GM23338 (cell line): Measurements from ENCODE around the gene CHRNB4. TPM values are rescaled to one million over a fixed set of nuclear protein-coding genes. Genes with fewer than 3 reads are reported as not detected.

Experiments used
- ATAC-seq: fragments of 200-7000 bp; cut with Tn5 transposase; 3 replicates; pipeline ENCODE4 v1.9.1; 2020
- DNase-seq: peaks from one replicate; pipeline ENCODE4 v3.0.0-alpha.2; 2015; ENCODE audit warnings: low spot score
- H2AFZ ChIP-seq: fragments of 200-600 bp; sonication (generic); 2 replicates; pipeline ENCODE4 v1.8.0; 2016; ENCODE audit warnings: antibody characterized with exemption, mild to moderate bottlenecking, moderate library complexity
- H3F3A ChIP-seq: fragments of 200-600 bp; sonication (generic); replicated peaks from 2 replicates; pipeline ENCODE4 v1.8.0; 2017; ENCODE audit warnings: antibody characterized with exemption, mixed run types, low read depth
- H3K27ac ChIP-seq: fragments of 200-600 bp; sonication (generic); 2 replicates; pipeline ENCODE4 v1.6.1; 2016; ENCODE audit warnings: low read depth
- H3K27me3 ChIP-seq: fragments of 200-600 bp; sonication (generic); 2 replicates; pipeline ENCODE4 v1.8.0; 2016; ENCODE audit warnings: mild to moderate bottlenecking, mixed run types, moderate library complexity; ENCODE audit not compliant: insufficient read depth
- H3K36me3 ChIP-seq: fragments of 200-600 bp; sonication (generic); 2 replicates; pipeline ENCODE4 v1.8.0; 2016; ENCODE audit warnings: mild to moderate bottlenecking; ENCODE audit not compliant: insufficient read depth
- H3K4me1 ChIP-seq: fragments of 200-600 bp; sonication (generic); 2 replicates; pipeline ENCODE4 v1.8.0; 2016; ENCODE audit warnings: mild to moderate bottlenecking, moderate library complexity; ENCODE audit not compliant: insufficient read depth
- H3K4me2 ChIP-seq: fragments of 200-600 bp; sonication (generic); 2 replicates; pipeline ENCODE4 v1.7.1; 2017; ENCODE audit warnings: mixed run types
- H3K4me3 ChIP-seq: fragments of 200-600 bp; sonication (generic); 2 replicates; pipeline ENCODE4 v1.6.1; 2016; ENCODE audit warnings: mixed run types
- H3K79me2 ChIP-seq: fragments of 200-600 bp; sonication (generic); replicated peaks from 2 replicates; pipeline ENCODE4 v1.8.0; 2017; ENCODE audit warnings: mild to moderate bottlenecking; ENCODE audit not compliant: insufficient read depth
- H3K9me2 ChIP-seq: fragments of 200-600 bp; sonication (generic); 2 replicates; pipeline ENCODE4 v1.8.0; 2017; ENCODE audit not compliant: insufficient read depth
- H4K20me1 ChIP-seq: fragments of 200-600 bp; sonication (generic); replicated peaks from 2 replicates; pipeline ENCODE4 v1.8.0; 2017; ENCODE audit warnings: mild to moderate bottlenecking; ENCODE audit not compliant: insufficient read depth
- H3K27ac Mint-ChIP-seq: 2 replicates; pipeline ENCODE4 v1.8.0; 2020; ENCODE audit warnings: inconsistent platforms, mild to moderate bottlenecking, moderate library complexity, mixed read lengths
- H3K27me3 Mint-ChIP-seq: 3 replicates; pipeline ENCODE4 v1.8.0; 2022; ENCODE audit warnings: low read depth, mild to moderate bottlenecking, moderate library complexity, mixed read lengths, inconsistent platforms; ENCODE audit not compliant: insufficient read depth, poor library complexity
- H3K36me3 Mint-ChIP-seq: 3 replicates; pipeline ENCODE4 v1.8.0; 2021; ENCODE audit warnings: low read depth, mild to moderate bottlenecking, inconsistent platforms, moderate library complexity, mixed read lengths
- H3K4me1 Mint-ChIP-seq: 3 replicates; pipeline ENCODE4 v1.8.0; 2020; ENCODE audit warnings: mild to moderate bottlenecking, inconsistent platforms, mixed read lengths
- H3K4me3 Mint-ChIP-seq: 3 replicates; pipeline ENCODE4 v1.8.0; 2021; ENCODE audit warnings: moderate library complexity, mild to moderate bottlenecking, inconsistent platforms, mixed read lengths
- H3K9me3 Mint-ChIP-seq: 3 replicates; pipeline ENCODE4 v1.8.0; 2020; ENCODE audit warnings: moderate library complexity, mild to moderate bottlenecking, inconsistent platforms, mixed read lengths
- CREB1 ChIP-seq: fragments of 250-450 bp; sonication (Bioruptor Pico); IDR thresholded peaks from 2 replicates; pipeline ENCODE4 v1.5.0; 2020; ENCODE audit warnings: low read depth, mild to moderate bottlenecking, moderate library complexity
- CTCF ChIP-seq, 2 experiments: fragments of 200-600 bp in 1 of 2; sonication (generic) in 1 of 2; conservative IDR thresholded peaks; 2 replicates each; pipeline versions ENCODE4 v1.5.1 to v1.6.1; 2016 to 2017; ENCODE audit warnings: antibody characterized with exemption in 2 of 2, low read depth in 2 of 2, mild to moderate bottlenecking in 2 of 2, moderate library complexity in 1 of 2
- ETS1 ChIP-seq: IDR thresholded peaks from 2 replicates; pipeline ENCODE4 v1.6.1; 2016; ENCODE audit warnings: antibody characterized with exemption
- EZH2 ChIP-seq: fragments of 200-600 bp; sonication (generic); IDR thresholded peaks from one replicate; pipeline ENCODE4 v1.8.0; 2017; ENCODE audit warnings: antibody characterized with exemption, mild to moderate bottlenecking, low read depth; ENCODE audit not compliant: unreplicated experiment
- EZH2phosphoT487 ChIP-seq: fragments of 200-600 bp; sonication (generic); IDR thresholded peaks from one replicate; pipeline ENCODE4 v1.8.1; 2018; ENCODE audit warnings: antibody characterized with exemption; ENCODE audit not compliant: unreplicated experiment
- JUNB ChIP-seq: IDR thresholded peaks from one replicate; pipeline ENCODE4 v1.6.1; 2016; ENCODE audit warnings: antibody characterized with exemption; ENCODE audit not compliant: unreplicated experiment
- NANOG ChIP-seq: IDR thresholded peaks from 2 replicates; pipeline ENCODE4 v1.6.1; 2016; ENCODE audit warnings: antibody characterized with exemption, borderline replicate concordance
- POLR2AphosphoS5 ChIP-seq: IDR thresholded peaks from 2 replicates; pipeline ENCODE4 v1.6.1; 2016; ENCODE audit warnings: antibody characterized with exemption, low read depth
- STAT1 ChIP-seq: IDR thresholded peaks from one replicate; pipeline ENCODE4 v1.6.1; 2016; ENCODE audit warnings: antibody characterized with exemption; ENCODE audit not compliant: unreplicated experiment
- ZNF114 ChIP-seq: fragments of 250-450 bp; sonication (Bioruptor Pico); IDR thresholded peaks from 2 replicates; pipeline ENCODE4 v1.5.0; 2020; ENCODE audit warnings: mild to moderate bottlenecking, moderate library complexity
- ZNF331 ChIP-seq: fragments of 250-450 bp; sonication (Bioruptor Pico); IDR thresholded peaks from 2 replicates; pipeline ENCODE4 v1.5.0; 2020; ENCODE audit warnings: low read depth, mild to moderate bottlenecking, moderate library complexity
- ZNF462 ChIP-seq: fragments of 250-450 bp; sonication (Bioruptor Pico); IDR thresholded peaks from 2 replicates; pipeline ENCODE4 v1.5.0; 2020; ENCODE audit warnings: mild to moderate bottlenecking, moderate library complexity
- polyA plus RNA-seq: library from polyadenylated mRNA; unstranded; fragments of >200 nt; fragmentation: Nextera tagmentation; extraction: Ambion mirVana; gene quantifications from 2 replicates; pipeline ENCODE4 v1.2.1, GENCODE V29; 2016
- total RNA-seq: library from RNA; depleted of rRNA; stranded (reverse); fragments of >200 nt; shearing (Covaris generic); gene quantifications from 2 replicates; pipeline ENCODE4 v1.2.3, GENCODE V29; 2014

The CHRNB4 gene
- total and polyA plus RNA-seq, 2 experiments from 2014 or later: 1.4 to 1.6 TPM

- TF ChIP-seq ZNF462 (CRISPR knock-in tag): no peak
- TF ChIP-seq ZNF114 (CRISPR knock-in tag): no peak
- TF ChIP-seq EZH2phosphoT487: no peak
- TF ChIP-seq ETS1: no peak
- TF ChIP-seq NANOG: no peak
Observed at GRCh38 chr15:78629716-78630065, 11.3 kb downstream of the CHRNB4 start (continued).

GRCh38 chr15:78629031-78629715 is 11.8 kb downstream of the CHRNB4 start:
- no peaks in the 10 kb centered on the region for H3K27me3 Mint-ChIP-seq
- H3K36me3 Mint-ChIP-seq: peaks cover 5% of the 10 kb centered on the region; the same call in 2 of the 3 replicates
- H3K9me3 Mint-ChIP-seq: no peaks in the 10 kb centered on the region; the same call in 2 of the 3 replicates
- H3K27ac ChIP-seq: no peak overlapping the region
- ATAC-seq: no peak
- no peak for DNase-seq
- no peaks in the 10 kb centered on the region for H3K4me1 ChIP-seq
- no peaks in the 10 kb centered on the region for H3K36me3 ChIP-seq
- H3K4me1 Mint-ChIP-seq: no peaks in the 10 kb centered on the region; the same call in 2 of the 3 replicates
- H3K4me3 Mint-ChIP-seq: no peak overlapping the region
- H3K27ac Mint-ChIP-seq: no peak overlapping the region
- H3K4me3 ChIP-seq: no peak overlapping the region
- no peaks in the 10 kb centered on the region for H3K9me2 ChIP-seq
- H3K4me2 ChIP-seq: no peak overlapping the region
- H2AFZ ChIP-seq: no peak overlapping the region
- H3K79me2 ChIP-seq: no peaks in the 10 kb centered on the region
- no peaks in the 10 kb centered on the region for H3F3A ChIP-seq
- H4K20me1 ChIP-seq: no peaks in the 10 kb centered on the region
- H3K27me3 ChIP-seq: no peaks in the 10 kb centered on the region
- TF ChIP-seq ETS1 (no peak), EZH2 (no peak), JUNB (no peak), ZNF114 (CRISPR knock-in tag) (no peak), STAT1 (no peak), CTCF (conservative IDR thresholded peaks at IDR 0.05; ENCODE audit: low read depth in 2 of 2) (no peak), EZH2phosphoT487 (no peak), CREB1 (CRISPR knock-in tag) (no peak), POLR2AphosphoS5 (no peak), ZNF331 (CRISPR knock-in tag) (no peak), NANOG (no peak)
